ENCODE results near the gene GJA3.

DNA sequence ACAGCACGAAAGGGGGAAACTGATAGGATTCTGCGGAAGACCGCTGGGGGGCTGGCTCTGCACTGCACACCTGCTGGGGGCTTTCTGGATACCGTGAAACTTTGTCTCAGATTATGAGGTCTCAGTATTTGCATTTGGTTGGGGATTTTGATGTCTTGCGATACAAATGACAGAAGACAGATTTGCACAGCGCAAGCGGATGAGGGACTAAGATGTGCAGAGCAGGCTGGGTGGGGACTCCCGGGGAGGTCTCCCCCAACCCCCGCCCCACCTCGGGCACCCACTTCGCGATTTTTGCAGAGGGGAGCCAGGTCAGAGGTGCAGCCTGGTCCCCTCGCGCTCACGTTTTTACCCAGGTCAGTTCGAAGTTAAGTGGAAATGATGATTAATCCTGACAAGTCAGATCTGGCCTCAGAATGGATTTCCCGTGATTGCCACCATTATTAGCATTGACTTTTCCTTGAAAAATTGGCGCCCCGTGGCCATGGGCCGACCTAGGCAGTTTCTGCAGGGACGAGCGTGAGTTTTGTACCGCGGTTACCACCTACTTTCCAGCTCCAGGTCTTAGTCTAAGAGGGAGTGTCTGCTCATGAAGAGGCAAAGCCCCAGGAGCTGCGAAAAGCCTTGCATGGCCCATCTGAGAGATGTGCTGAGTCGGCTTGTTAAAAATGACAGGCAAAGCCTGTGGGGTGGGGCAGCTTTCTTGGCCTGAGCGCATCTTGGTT lies 33.2 kb upstream of the GJA3 start:
- TF ChIP-seq, protein P1, sequence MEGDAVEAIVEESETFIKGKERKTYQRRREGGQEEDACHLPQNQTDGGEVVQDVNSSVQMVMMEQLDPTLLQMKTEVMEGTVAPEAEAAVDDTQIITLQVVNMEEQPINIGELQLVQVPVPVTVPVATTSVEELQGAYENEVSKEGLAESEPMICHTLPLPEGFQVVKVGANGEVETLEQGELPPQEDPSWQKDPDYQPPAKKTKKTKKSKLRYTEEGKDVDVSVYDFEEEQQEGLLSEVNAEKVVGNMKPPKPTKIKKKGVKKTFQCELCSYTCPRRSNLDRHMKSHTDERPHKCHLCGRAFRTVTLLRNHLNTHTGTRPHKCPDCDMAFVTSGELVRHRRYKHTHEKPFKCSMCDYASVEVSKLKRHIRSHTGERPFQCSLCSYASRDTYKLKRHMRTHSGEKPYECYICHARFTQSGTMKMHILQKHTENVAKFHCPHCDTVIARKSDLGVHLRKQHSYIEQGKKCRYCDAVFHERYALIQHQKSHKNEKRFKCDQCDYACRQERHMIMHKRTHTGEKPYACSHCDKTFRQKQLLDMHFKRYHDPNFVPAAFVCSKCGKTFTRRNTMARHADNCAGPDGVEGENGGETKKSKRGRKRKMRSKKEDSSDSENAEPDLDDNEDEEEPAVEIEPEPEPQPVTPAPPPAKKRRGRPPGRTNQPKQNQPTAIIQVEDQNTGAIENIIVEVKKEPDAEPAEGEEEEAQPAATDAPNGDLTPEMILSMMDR (IDR thresholded peaks at IDR 0.05), result no peak
- no peak for TF ChIP-seq POLR2A (IDR thresholded peaks at IDR 0.05)
